K562 (cell line): ENCODE measurements around the gene OVCA2. TPM values are rescaled to one million over a fixed set of nuclear protein-coding genes. Genes with fewer than 3 reads are reported as not detected.

Experiments
- ATAC-seq: fragments of 200-7000 bp; cut with Tn5 transposase; 3 replicates; pipeline ENCODE4 v1.9.1; 2020; ENCODE audit warnings: moderate library complexity
- BruUV-seq: library from RNA; stranded (reverse); fragments of 400-500 nt; replicated peaks from 2 replicates; lab custom pipeline; 2021; lab: Mats Ljungman, UMichigan
- CTCF ChIA-PET: fragments of 300-600 bp; formaldehyde crosslinking; extraction: SDS; loops from one replicate; lab custom pipeline; 2021; ENCODE audit warnings: low intra/inter-chr PET ratio; lab: Yijun Ruan, JAX
- POLR2A ChIA-PET: fragments of 300-600, 350-650 bp; sonication (Branson Sonifier 250); formaldehyde crosslinking; extraction: SDS; loops from one replicate; lab custom pipeline; 2021; ENCODE audit warnings: antibody characterized with exemption, inconsistent platforms; lab: Yijun Ruan, JAX
- DNase-seq, 4 experiments: peaks; one replicate each; pipeline versions ENCODE4 v3.0.0 to v3.0.0-alpha.2; 2011 to 2018; ENCODE audit warnings: low spot score in 3 of 4, mixed read lengths in 3 of 4; ENCODE audit errors: extremely low read depth in 1 of 4
- FAIRE-seq: peaks from 2 replicates; lab custom pipeline; 2011; peaks lifted over from hg19 to GRCh38; lab: Jason Lieb, UNC
- H2AFZ ChIP-seq: 2 replicates; pipeline ENCODE4 v1.6.0; 2011; ENCODE audit warnings: low read depth, low read length, control low read depth, inconsistent platforms
- H3K27ac ChIP-seq: fragments of 200-600 bp; 3 replicates; pipeline ENCODE4 v1.8.0; 2011; ENCODE audit warnings: low read depth, mild to moderate bottlenecking, control low read depth, inconsistent platforms, low read length, moderate library complexity, mixed read lengths; ENCODE audit errors: extremely low read depth
- H3K27me3 ChIP-seq, 2 experiments: fragments of 300-600 bp in 1 of 2; 2 replicates in 1 of 2; 3 replicates in 1 of 2; pipeline versions ENCODE4 v1.6.0 to v1.8.0; 2011; ENCODE audit warnings: inconsistent platforms in 2 of 2, low read length in 2 of 2, mild to moderate bottlenecking in 1 of 2, mixed read lengths in 1 of 2, moderate library complexity in 1 of 2; ENCODE audit not compliant: control insufficient read depth in 2 of 2, insufficient read depth in 2 of 2
- H3K36me3 ChIP-seq: fragments of 300-600 bp; 3 replicates; pipeline ENCODE4 v1.8.0; 2011; ENCODE audit warnings: mild to moderate bottlenecking, low read length, inconsistent platforms; ENCODE audit not compliant: control insufficient read depth, insufficient read depth
- H3K4me1 ChIP-seq, 2 experiments: fragments of 200-600 bp in 1 of 2; replicated peaks in 1 of 2; 2 replicates in 1 of 2; 3 replicates in 1 of 2; pipeline versions ENCODE4 v1.5.1 to v1.8.0; 2011; ENCODE audit warnings: inconsistent platforms in 2 of 2, low read length in 2 of 2, mild to moderate bottlenecking in 1 of 2, mixed read lengths in 1 of 2, moderate library complexity in 1 of 2; ENCODE audit not compliant: control insufficient read depth in 2 of 2, insufficient read depth in 2 of 2
- H3K4me2 ChIP-seq: 2 replicates; pipeline ENCODE4 v1.6.1; 2011; ENCODE audit warnings: low read length, control low read depth, inconsistent platforms, mixed read lengths; ENCODE audit not compliant: insufficient read depth
- H3K4me3 ChIP-seq: fragments of 200-600 bp; sonication (generic), shearing (Covaris generic); 2 replicates; pipeline ENCODE4 v1.5.1; 2016; ENCODE audit warnings: control low read depth, inconsistent platforms
- H3K79me2 ChIP-seq: fragments of 200-600 bp; 3 replicates; pipeline ENCODE4 v1.8.0; 2011; ENCODE audit warnings: low read length, inconsistent platforms; ENCODE audit not compliant: control insufficient read depth, insufficient read depth
- H3K9ac ChIP-seq, 2 experiments: 2 replicates each; pipeline versions ENCODE4 v1.6.0 to v1.6.1; 2011; ENCODE audit warnings: low read depth in 2 of 2, low read length in 2 of 2, control low read depth in 1 of 2, inconsistent platforms in 1 of 2, mild to moderate bottlenecking in 1 of 2, mixed read lengths in 1 of 2; ENCODE audit not compliant: insufficient read depth in 1 of 2
- H3K9me1 ChIP-seq: one replicate; pipeline ENCODE4 v1.6.0; 2011; ENCODE audit warnings: inconsistent platforms, mild to moderate bottlenecking, low read length, moderate library complexity; ENCODE audit not compliant: control insufficient read depth, insufficient read depth
- H3K9me3 ChIP-seq: replicated peaks from 2 replicates; pipeline ENCODE4 v1.5.1; 2011; ENCODE audit warnings: low read depth, low read length, inconsistent platforms; ENCODE audit not compliant: control insufficient read depth, insufficient read depth
- H4K20me1 ChIP-seq: replicated peaks from 2 replicates; pipeline ENCODE4 v1.6.1; 2011; ENCODE audit warnings: low read length, inconsistent platforms, mixed read lengths; ENCODE audit not compliant: control insufficient read depth, insufficient read depth
- CEBPB ChIP-seq: fragments of 450-650 bp; IDR thresholded peaks from 2 replicates; pipeline ENCODE4 v1.6.1; 2016; ENCODE audit warnings: missing genetic modification characterization, missing compliant biosample characterization
- GATAD2A ChIP-seq: fragments of 450-650 bp; IDR thresholded peaks from 2 replicates; pipeline ENCODE4 v1.6.1; 2017
- MYC ChIP-seq, 2 experiments: fragments of 250-450 bp in 1 of 2; sonication (Bioruptor Pico) in 1 of 2; IDR thresholded peaks; 2 replicates each; pipeline versions ENCODE4 v1.5.1 to v1.6.1; 2012 to 2021; ENCODE audit warnings: low read depth in 2 of 2, borderline replicate concordance in 1 of 2, improper control_type of control experiment in 1 of 2, low read length in 1 of 2, mild to moderate bottlenecking in 1 of 2, moderate library complexity in 1 of 2
- RBM14 ChIP-seq: fragments of 200-400 bp; formaldehyde crosslinking; IDR thresholded peaks from 2 replicates; pipeline ENCODE4 v1.6.1; 2018; ENCODE audit warnings: low read depth, mild to moderate bottlenecking, low read length, moderate library complexity, borderline replicate concordance; ENCODE audit not compliant: insufficient read depth
- TARDBP ChIP-seq: fragments of 450-650 bp; IDR thresholded peaks from 2 replicates; pipeline ENCODE4 v1.6.1; 2016
- XRCC4 ChIP-seq: IDR thresholded peaks from one replicate; pipeline ENCODE4 v1.6.1; 2011; ENCODE audit not compliant: insufficient read depth, insufficient read length; ENCODE audit errors: extremely low read depth
- ZNF274 ChIP-seq: IDR thresholded peaks from 2 replicates; pipeline ENCODE4 v1.6.1; 2011; ENCODE audit warnings: low read depth, mild to moderate bottlenecking, low read length, moderate library complexity, borderline replicate concordance
- WGBS: fragments of 100-300 bp; shearing (Covaris generic); methylation state at CpG from one replicate; pipeline ENCODE4 v1.1.6; 2016; ENCODE audit warnings: low coverage, mixed read lengths; ENCODE audit not compliant: insufficient coverage; ENCODE audit errors: missing lambda C conversion rate; 5-methylcytosine and 5-hydroxymethylcytosine counted together
- in situ Hi-C: fragments of 300-500 bp; cut with MboI; formaldehyde crosslinking; loops from 4 replicates; pipeline ENCODE4 v1.15.0; 2018; ENCODE audit warnings: inconsistent platforms, mixed read lengths
- intact Hi-C: fragments of 100-400 bp; cut with micrococcal nuclease; formaldehyde crosslinking; loops from 2 replicates; pipeline ENCODE4 v1.14.2; 2022
- polyA plus RNA-seq, 8 experiments: library from polyadenylated mRNA; depleted of rRNA in 4 of 8; stranded (reverse) in 5 of 8; unstranded in 3 of 8; fragments of >200 nt; fragmentation: Nextera tagmentation in 2 of 8; fragmentation: Illumina TruSeq in 1 of 8; extraction: Ambion mirVana in 2 of 8; extraction: Trizol in 1 of 8; gene quantifications; 2 replicates each; pipeline versions ENCODE4 v1.2.1 to v1.2.3, GENCODE V29; 2011 to 2014; ENCODE audit warnings: inconsistent platforms in 1 of 8, missing spikeins in 1 of 8
- total RNA-seq, 7 experiments: library from RNA; depleted of rRNA in 6 of 7; stranded (reverse); fragments of >200 nt in 6 of 7; fragmentation: Illumina TruSeq in 2 of 7; extraction: Trizol in 2 of 7; gene quantifications; 2 replicates each; pipeline versions ENCODE4 v1.2.1 to v1.2.3, GENCODE V29; 2011 to 2021; ENCODE audit warnings: low replicate concordance in 1 of 7
- TF ChIP-seq, protein P1 (sequence below), 2 experiments: fragments of 150-350 bp in 1 of 2; IDR thresholded peaks; 2 replicates each; pipeline ENCODE4 v1.6.1; 2012 to 2016; ENCODE audit warnings: low read depth in 2 of 2, low read length in 2 of 2, mild to moderate bottlenecking in 1 of 2, moderate library complexity in 1 of 2

OVCA2 gene
- total and polyA plus RNA-seq, 9 of the 15 experiments (the other 6 are each of a cell fraction or from before 2014, with no cell fraction given): 3.0 to 23.7 (median 14.1) TPM

DNA sequence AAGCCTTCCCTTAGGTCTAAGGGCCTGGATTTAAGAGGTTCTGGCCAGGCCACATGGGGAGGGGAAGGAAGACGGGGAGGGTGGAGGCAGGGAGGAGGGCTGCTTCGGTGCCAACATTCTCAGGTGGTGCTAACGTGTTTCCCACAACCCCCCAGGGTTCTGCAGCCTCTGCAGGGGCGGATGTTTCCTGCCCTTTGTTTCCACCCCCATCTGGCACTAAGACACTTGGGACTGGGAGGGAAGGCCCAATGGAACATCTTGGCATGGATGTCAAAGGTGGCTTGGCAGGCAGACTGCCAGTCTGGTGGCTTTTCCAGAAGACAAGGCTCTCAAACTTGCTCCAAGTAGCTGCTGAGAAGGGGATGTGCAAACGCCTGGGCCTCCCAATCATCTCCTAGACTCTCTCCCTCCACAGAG lies 25.8 kb downstream of the OVCA2 start:
- no peaks in the 10 kb centered on the region for H3K9me3 ChIP-seq
- no peak for TF ChIP-seq CEBPB (tag)
- no peak for TF ChIP-seq TARDBP
- no peak for TF ChIP-seq MYC (IDR thresholded peaks at IDR 0.05; ENCODE audit: low read depth, low read length)
- TF ChIP-seq MYC (CRISPR knock-in tag; IDR thresholded peaks at IDR 0.05; ENCODE audit: borderline replicate concordance, low read depth): no peak
- TF ChIP-seq GATAD2A: no peak
- TF ChIP-seq ZNF274: no peak
- TF ChIP-seq, protein P1, sequence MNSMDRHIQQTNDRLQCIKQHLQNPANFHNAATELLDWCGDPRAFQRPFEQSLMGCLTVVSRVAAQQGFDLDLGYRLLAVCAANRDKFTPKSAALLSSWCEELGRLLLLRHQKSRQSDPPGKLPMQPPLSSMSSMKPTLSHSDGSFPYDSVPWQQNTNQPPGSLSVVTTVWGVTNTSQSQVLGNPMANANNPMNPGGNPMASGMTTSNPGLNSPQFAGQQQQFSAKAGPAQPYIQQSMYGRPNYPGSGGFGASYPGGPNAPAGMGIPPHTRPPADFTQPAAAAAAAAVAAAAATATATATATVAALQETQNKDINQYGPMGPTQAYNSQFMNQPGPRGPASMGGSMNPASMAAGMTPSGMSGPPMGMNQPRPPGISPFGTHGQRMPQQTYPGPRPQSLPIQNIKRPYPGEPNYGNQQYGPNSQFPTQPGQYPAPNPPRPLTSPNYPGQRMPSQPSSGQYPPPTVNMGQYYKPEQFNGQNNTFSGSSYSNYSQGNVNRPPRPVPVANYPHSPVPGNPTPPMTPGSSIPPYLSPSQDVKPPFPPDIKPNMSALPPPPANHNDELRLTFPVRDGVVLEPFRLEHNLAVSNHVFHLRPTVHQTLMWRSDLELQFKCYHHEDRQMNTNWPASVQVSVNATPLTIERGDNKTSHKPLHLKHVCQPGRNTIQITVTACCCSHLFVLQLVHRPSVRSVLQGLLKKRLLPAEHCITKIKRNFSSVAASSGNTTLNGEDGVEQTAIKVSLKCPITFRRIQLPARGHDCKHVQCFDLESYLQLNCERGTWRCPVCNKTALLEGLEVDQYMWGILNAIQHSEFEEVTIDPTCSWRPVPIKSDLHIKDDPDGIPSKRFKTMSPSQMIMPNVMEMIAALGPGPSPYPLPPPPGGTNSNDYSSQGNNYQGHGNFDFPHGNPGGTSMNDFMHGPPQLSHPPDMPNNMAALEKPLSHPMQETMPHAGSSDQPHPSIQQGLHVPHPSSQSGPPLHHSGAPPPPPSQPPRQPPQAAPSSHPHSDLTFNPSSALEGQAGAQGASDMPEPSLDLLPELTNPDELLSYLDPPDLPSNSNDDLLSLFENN (IDR thresholded peaks at IDR 0.05; ENCODE audit: low read depth in 2 of 2, low read length in 2 of 2): no peak
- TF ChIP-seq XRCC4: no peak
- TF ChIP-seq RBM14: no peak
- TF ChIP-seq, all 486 proteins: peak for 0
- Histone ChIP-seq H3K27ac (no peak overlapping the region), H3K9ac (no peak overlapping the region), H3K79me2 (no peaks in the 10 kb centered on the region), H3K4me3 (no peak overlapping the region), H3K36me3 (peaks cover 21% of the 10 kb centered on the region; the same call in 2 of the 3 replicates), H2AFZ (no peak overlapping the region), H3K4me2 (no peak overlapping the region), H3K9me1 (no peaks in the 10 kb centered on the region), H3K27me3 (no peaks in the 10 kb centered on the region), H4K20me1 (no peaks in the 10 kb centered on the region), H3K4me1 (peaks cover 0 to 9% of the 10 kb centered on the region in 2 experiments; a peak in 2 of 5 replicates)
- ChIA-PET POLR2A (interaction anchor here (1.1 kb wide), 1 partner anchor 10 kb away, joined by 4 read pairs; no protein-coding TSS in a partner anchor), CTCF (no interaction called here)
- ATAC-seq: no peak
- no peak for FAIRE-seq
- no peak for DNase-seq
- in situ Hi-C loops: loop anchor here (10.0 kb wide), 1 partner anchor 177 kb away; no protein-coding TSS in a partner anchor
- intact Hi-C loops: no loop called here
- BruUV-seq: no TSS peak
- 61% methylated on average over 3 of the region's 5 CpGs for WGBS
